BE2C (cell line): Measurements from ENCODE around the gene ASCL2.
A peak's percentile ranks its signal among the peaks of the same experiment; 100 is the strongest.
"Not testable (repeated sequence)": the region's sequence is repeated elsewhere in the genome, so short reads cannot be mapped to it uniquely, and the experiment has no call there.

Experiments
- DNase-seq: peaks from one replicate; pipeline ENCODE4 v3.0.0-alpha.2; 2020
- H3K27me3 ChIP-seq: fragments of 250-450 bp; sonication (Bioruptor Pico); 2 replicates; pipeline ENCODE4 v1.5.1; 2020; ENCODE audit warnings: mild to moderate bottlenecking
- H3K36me3 ChIP-seq: fragments of 250-450 bp; sonication (Bioruptor Pico); 2 replicates; pipeline ENCODE4 v1.5.1; 2020; ENCODE audit warnings: mild to moderate bottlenecking
- H3K4me1 ChIP-seq: fragments of 250-450 bp; sonication (Bioruptor Pico); 2 replicates; pipeline ENCODE4 v1.5.1; 2020
- H3K4me3 ChIP-seq: 2 replicates; pipeline ENCODE4 v1.5.1; 2011; ENCODE audit warnings: low read depth, low read length
- H3K9me3 ChIP-seq: fragments of 250-450 bp; sonication (Bioruptor Pico); 2 replicates; pipeline ENCODE4 v1.5.1; 2020
- CTCF ChIP-seq: IDR thresholded peaks from 2 replicates; pipeline ENCODE4 v1.5.1; 2012; ENCODE audit warnings: mild to moderate bottlenecking, low read depth, low read length

Gene ASCL2

DNA sequence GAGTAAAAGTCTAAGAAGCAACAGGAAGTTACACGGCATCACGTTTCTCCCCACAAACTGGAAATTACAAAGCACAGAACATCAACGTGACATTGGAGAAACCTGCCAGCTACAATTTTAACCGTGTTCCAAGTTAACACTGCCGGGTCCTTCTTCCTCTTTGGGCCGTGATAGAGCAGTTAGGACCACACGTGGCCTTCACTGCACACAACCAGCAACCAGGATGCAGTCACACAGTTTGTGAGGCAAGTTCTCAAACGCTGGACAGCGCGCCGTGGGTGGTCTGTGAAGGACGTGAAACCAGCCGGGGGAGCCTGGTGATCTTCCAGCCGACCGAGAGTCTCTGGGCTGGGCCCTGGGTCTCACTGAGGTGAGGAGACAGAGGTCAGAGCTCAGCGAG is 16.7 kb upstream of the ASCL2 start:
- H3K27me3 ChIP-seq = no peaks in the 10 kb centered on the region
- no peaks in the 10 kb centered on the region for H3K36me3 ChIP-seq
- H3K4me1 ChIP-seq = no peaks in the 10 kb centered on the region; the same call in 1 of the 2 replicates
- no peak for TF ChIP-seq CTCF
- peak; percentile 2 for DNase-seq
- H3K9me3 ChIP-seq = no peaks in the 10 kb centered on the region
- H3K4me3 ChIP-seq = no peak overlapping the region

DNA sequence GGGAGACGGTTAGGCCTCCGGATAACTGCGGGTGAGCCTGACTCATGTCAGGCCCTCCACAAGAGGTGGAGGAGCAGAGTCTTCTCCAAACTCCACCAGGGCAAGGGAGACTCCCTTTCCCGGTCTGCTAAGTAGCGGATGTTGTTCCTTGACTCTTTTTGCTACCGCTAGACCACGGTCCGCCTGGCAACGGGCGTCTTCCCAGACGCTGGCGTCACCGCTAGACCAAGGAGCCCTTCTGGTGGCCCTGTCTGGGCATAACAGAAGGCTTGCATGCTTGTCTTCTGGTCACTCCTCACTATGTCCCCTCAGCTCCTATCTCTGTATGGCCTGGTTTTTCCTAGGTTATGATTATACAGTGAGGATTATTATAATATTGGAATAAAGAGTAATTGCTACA is 16.0 kb upstream of the ASCL2 start:
- not testable (repeated sequence) for H3K4me1 ChIP-seq, H3K9me3 ChIP-seq, H3K36me3 ChIP-seq, H3K4me3 ChIP-seq, H3K27me3 ChIP-seq
- peak; percentile 3 for DNase-seq

DNA sequence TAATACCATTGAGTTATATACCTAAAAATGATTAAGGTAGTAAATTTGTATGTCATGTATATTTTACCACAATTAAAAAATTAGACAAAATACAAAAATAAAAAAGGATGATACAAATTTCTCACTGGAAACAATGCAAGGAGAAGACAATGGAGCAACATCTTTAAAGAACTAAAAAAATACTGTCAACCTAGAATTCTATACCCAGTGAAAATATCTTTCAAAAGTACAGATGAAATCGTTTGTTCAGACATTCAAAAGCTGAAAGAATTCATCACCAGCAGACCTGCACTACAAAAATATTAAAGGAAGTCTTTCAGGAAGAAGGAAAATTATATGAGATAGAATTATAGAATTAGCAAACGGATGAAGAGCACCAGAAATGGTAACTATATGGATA is 9.8 kb upstream of the ASCL2 start:
- Histone ChIP-seq H3K4me3 (no peak overlapping the region), H3K36me3 (no peaks in the 10 kb centered on the region), H3K27me3 (no peaks in the 10 kb centered on the region), H3K9me3 (no peaks in the 10 kb centered on the region), H3K4me1 (no peaks in the 10 kb centered on the region)
- no peak for DNase-seq
- no peak for TF ChIP-seq CTCF

GRCh38 chr11:2277933-2278523 is 7.6 kb upstream of the ASCL2 start:
- no peaks in the 10 kb centered on the region for H3K4me1 ChIP-seq
- no peaks in the 10 kb centered on the region for H3K36me3 ChIP-seq
- no peaks in the 10 kb centered on the region for H3K27me3 ChIP-seq
- no peak for DNase-seq
- H3K9me3 ChIP-seq = no peaks in the 10 kb centered on the region
- H3K4me3 ChIP-seq = no peak overlapping the region
- no peak for TF ChIP-seq CTCF

GRCh38 chr11:2277008-2277346 is 6.6 kb upstream of the ASCL2 start:
- DNase-seq = no peak
- no peak for TF ChIP-seq CTCF
- Histone ChIP-seq H3K4me3 (no peak overlapping the region), H3K27me3 (no peaks in the 10 kb centered on the region), H3K4me1 (no peaks in the 10 kb centered on the region), H3K36me3 (no peaks in the 10 kb centered on the region), H3K9me3 (no peaks in the 10 kb centered on the region)

DNA sequence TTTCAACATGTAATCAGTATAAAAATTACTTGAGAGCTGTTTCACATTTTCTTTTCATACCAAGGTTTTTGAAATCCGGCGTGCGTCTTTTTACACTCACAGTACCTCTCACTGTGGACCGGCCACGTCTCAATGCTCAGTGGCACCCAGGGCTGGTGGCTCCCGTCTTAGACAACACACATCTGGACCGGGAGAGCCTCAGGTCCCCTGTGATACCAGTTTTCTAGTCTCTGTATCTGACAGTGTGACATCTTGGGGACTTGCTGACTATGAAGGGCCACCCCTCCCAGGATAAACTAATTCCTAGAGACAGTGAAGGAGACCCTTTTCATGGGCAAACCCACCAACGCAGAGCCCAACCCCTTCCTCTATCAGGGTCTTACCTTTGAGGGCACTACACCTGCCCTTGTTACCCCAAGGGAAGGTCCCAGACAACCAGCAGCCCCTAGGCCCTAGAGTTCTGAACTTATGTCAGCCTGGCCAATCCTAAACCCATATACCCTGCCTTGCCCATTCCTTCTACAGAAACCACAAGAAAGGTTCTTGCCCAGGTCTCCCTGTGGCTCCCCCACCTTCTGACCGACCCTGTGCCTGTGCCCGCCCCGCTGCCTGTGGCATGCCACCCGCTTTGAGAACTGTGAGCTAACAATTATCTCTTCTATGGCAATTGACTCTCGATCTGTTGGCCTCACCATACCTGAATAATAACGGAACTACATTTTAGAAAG is 6.1 kb upstream of the ASCL2 start:
- H3K4me3 ChIP-seq = no peak overlapping the region

More for the DNA sequence above, 6.1 kb upstream of the ASCL2 start:
- no peak for TF ChIP-seq CTCF
- no peaks in the 10 kb centered on the region for H3K9me3 ChIP-seq
- no peaks in the 10 kb centered on the region for H3K36me3 ChIP-seq
- no peaks in the 10 kb centered on the region for H3K27me3 ChIP-seq
- no peaks in the 10 kb centered on the region for H3K4me1 ChIP-seq
- no peak for DNase-seq
